WI38 (cell line): Measurements from ENCODE around the gene HLA-DMA.

ENCODE experiments used
- H3K4me3 ChIP-seq: 2 replicates; pipeline ENCODE4 v1.5.1; 2011; ENCODE audit warnings: low read depth, mild to moderate bottlenecking, control low read depth, low read length
- TF ChIP-seq, protein P1 (sequence below): IDR thresholded peaks from 2 replicates; pipeline ENCODE4 v1.5.1; 2012; ENCODE audit warnings: low read depth, mild to moderate bottlenecking, control low read depth, low read length

Gene HLA-DMA

DNA sequence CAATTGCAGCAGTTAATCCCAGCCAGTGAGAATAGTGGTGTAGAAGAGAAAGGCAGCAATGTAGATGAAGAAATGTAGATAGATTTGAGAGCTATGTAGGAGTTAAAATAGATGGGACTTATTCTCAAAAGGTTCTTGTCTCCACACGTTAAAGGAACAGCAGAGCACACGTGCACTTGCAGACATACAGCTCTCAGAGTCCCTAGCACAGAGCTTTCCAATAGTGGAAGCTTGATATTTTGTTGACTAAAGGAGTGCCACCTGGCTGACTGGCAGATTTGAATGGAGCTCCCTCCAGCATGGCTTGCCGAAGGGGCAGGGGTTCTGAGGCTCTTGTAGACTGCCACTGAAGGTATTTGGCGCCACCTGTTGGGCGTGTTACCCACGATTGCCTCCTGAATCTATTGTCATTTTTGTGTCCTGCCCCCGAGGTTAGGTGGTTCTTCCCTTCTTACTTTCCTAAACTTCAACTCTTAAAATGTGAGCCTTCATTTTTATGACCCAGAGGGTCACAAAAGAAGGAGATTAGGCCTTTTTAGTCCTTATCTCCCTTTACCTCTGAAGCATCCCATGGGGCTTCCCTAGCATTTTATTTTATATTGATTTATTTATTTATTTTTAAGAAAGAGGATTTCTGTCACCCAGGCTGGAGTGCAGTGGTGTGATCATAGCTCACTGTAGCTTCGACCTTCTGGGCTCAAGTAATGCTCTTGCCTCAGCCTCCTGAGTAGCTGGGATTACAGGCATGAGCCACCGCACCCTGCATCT lies 31.9 kb upstream of the HLA-DMA start:
- TF ChIP-seq, protein P1, sequence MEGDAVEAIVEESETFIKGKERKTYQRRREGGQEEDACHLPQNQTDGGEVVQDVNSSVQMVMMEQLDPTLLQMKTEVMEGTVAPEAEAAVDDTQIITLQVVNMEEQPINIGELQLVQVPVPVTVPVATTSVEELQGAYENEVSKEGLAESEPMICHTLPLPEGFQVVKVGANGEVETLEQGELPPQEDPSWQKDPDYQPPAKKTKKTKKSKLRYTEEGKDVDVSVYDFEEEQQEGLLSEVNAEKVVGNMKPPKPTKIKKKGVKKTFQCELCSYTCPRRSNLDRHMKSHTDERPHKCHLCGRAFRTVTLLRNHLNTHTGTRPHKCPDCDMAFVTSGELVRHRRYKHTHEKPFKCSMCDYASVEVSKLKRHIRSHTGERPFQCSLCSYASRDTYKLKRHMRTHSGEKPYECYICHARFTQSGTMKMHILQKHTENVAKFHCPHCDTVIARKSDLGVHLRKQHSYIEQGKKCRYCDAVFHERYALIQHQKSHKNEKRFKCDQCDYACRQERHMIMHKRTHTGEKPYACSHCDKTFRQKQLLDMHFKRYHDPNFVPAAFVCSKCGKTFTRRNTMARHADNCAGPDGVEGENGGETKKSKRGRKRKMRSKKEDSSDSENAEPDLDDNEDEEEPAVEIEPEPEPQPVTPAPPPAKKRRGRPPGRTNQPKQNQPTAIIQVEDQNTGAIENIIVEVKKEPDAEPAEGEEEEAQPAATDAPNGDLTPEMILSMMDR = peak; percentile 79

DNA sequence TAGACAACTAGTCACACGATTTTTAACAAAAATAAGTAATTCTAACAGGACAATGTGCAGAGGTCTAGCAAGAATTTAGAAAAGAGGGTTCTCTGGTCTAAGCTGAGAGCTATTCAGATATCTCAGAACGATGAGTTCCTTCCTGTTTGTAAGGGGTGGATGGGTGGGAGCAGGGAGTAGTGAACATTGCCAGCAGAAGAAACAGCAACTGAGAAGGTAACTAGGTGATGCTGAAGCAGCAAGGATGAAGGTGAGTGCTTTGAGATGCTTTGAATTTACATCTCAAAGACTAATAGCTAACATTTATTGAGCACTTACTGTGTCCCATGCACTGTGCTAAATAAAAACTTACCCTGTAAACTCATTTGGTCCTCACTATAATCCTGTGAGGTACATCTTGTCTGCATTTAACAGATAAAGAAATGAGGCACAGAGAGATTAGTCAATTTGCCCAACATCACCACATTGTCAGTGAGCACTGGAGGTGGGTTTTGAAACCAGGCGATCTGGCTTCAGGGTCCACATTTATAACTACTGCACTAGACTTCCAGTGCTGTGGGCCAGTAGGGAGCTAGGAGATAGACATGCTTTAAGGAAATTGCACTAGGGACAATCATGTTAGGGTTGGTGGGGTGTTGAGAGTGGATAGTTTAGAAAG lies 31.2 kb upstream of the HLA-DMA start:
- TF ChIP-seq, protein P1 = no peak
- no peak overlapping the region for H3K4me3 ChIP-seq

More for the DNA sequence above, 31.9 kb upstream of the HLA-DMA start:
- H3K4me3 ChIP-seq = no peak overlapping the region

DNA sequence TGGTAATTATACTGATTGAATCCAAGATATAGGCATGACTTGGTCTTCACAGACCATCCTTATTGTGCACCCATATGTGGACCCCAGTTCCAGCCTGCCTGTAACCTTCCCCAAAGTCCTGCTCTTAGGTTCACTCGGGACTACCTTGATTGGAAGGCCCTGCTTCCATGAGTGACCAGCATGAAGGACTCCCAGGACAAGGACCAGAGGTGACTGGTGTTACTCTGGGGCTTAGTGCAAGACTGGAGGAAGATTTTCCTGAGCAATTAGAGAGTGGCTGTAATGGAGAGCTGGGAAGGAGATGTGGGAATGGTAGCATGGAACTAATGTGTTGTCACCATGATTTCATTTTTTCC lies 30.6 kb upstream of the HLA-DMA start:
- TF ChIP-seq, protein P1 = no peak
- no peak overlapping the region for H3K4me3 ChIP-seq

DNA sequence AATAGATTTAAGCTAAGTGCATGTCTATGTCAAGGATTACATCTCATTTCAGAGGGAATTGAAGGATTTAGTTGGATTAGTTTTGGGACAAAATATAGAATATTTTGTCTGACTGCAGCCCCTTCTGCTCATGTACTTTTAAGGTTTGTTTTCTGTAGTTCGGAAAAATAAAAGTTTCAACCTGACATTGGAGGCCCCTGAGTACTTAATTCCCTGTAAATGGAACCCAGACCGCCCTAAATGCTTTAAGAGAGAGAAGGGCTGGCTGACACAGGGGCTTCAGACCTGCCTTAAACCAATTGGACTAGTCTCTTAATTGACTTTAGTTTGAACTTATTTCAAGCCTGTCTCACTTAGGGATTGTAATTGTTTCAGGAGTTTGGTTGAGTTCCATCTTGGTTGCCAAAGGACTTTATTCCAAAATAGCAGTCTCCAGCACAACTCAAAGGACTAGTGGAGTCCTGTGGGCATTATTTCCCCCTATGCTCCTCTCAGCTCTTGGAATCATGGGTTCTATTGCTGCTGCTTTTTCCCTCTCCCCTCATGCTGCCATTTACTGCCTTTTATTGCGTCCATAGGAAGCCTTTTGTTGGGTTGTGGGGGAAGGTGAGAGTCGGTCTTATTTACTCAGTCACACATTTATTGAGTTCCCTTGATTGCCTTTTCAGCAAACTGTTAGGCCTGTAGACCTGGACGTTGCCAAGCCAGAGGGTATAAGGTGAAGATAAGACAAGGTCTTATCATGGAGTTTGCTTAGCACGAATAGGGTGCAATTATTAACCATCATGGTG lies 30.0 kb upstream of the HLA-DMA start:
- no peak overlapping the region for H3K4me3 ChIP-seq
- TF ChIP-seq, protein P1 = no peak

DNA sequence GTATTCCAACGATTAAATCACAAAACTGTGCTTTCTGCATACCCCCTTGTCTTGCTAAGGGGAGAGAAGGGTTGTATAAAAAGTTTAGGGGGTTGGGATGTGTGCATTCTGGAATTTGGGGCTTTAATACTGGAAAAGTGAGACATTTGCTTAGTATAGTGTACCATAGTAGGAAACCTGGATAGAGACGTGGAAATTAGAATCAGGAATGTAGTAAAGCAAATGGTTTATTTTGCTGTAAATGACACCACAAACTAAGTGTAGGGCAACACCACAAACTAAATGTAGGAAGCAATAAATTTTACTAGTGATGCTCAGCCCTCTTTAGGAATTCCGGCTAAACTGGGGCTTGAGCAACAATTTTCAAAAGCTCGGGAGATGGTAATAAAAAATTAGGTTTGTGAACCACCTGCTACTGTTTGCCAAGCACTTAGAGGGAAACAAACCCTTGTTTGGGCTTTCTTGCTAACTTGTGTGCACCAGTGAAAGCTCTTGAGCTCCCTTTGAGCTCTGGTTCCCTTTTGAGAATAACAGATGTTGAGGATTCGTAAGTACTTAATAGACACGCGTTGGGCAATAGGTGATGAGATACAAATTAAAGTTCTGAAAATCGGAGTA lies 29.3 kb upstream of the HLA-DMA start:
- H3K4me3 ChIP-seq = no peak overlapping the region
- TF ChIP-seq, protein P1 = no peak

DNA sequence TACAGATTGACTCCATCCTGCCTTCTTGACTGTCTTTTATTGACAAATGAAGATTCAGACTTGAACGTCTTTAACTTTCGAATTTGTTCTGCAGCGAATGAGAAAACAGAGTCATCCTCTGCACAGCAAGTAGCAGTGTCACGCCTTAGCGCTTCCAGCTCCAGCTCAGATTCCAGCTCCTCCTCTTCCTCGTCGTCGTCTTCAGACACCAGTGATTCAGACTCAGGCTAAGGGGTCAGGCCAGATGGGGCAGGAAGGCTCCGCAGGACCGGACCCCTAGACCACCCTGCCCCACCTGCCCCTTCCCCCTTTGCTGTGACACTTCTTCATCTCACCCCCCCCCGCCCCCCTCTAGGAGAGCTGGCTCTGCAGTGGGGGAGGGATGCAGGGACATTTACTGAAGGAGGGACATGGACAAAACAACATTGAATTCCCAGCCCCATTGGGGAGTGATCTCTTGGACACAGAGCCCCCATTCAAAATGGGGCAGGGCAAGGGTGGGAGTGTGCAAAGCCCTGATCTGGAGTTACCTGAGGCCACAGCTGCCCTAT lies 27.7 kb upstream of the HLA-DMA start:
- TF ChIP-seq, protein P1 = no peak
- no peak overlapping the region for H3K4me3 ChIP-seq
